Measurements from ENCODE around the gene PDE6A. TPM values are rescaled to one million over a fixed set of nuclear protein-coding genes. Genes with fewer than 3 reads are reported as not detected.
"Not testable (repeated sequence)": the region's sequence is repeated elsewhere in the genome, so short reads cannot be mapped to it uniquely, and the experiment has no call there.

Gene PDE6A
- total RNA-seq, 1 experiment from 2014 or later, result not detected

DNA sequence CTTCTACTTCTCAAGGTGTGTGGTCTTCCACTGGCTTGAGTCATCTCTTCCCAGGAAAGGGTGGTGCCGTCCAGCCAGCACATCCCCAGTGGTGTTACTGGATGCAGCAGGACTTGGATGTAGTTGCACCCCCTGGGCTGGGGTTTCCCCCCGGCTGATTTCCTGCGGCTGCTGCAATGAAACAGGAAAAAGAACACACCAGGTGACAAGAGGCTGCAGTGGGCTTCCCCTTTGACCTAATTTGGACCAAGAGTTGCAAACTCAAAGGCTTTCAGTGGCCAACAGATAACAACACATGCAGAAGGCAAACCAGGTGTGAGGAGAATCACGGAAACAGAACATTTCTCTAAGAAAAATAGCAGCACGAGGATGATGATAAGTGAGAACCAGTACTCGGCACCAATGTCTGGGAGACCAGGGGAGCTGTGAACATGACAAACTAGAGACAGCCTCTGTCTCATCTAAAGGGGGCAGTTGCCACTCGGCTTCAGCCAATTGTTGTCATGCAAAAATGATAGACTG lies 83.7 kb downstream of the PDE6A start:
- Mint-ChIP-seq H3K36me3 (no peaks in the 10 kb centered on the region), H3K9me3 (no peaks in the 10 kb centered on the region), H3K27me3 (ENCODE audit: low read depth) (no peaks in the 10 kb centered on the region), H3K4me1 (peaks cover 12% of the 10 kb centered on the region), H3K27ac (peak overlapping the region; percentile 35), H3K4me3 (no peak overlapping the region)
- CTCF ChIA-PET, result interaction anchor here (0.6 to 4.8 kb wide), 9 partner anchors 8 to 228 kb away, joined by 3 to 41 read pairs (median 5); no protein-coding TSS in a partner anchor
- peak; percentile 71 for ATAC-seq
- TF ChIP-seq, protein P1, sequence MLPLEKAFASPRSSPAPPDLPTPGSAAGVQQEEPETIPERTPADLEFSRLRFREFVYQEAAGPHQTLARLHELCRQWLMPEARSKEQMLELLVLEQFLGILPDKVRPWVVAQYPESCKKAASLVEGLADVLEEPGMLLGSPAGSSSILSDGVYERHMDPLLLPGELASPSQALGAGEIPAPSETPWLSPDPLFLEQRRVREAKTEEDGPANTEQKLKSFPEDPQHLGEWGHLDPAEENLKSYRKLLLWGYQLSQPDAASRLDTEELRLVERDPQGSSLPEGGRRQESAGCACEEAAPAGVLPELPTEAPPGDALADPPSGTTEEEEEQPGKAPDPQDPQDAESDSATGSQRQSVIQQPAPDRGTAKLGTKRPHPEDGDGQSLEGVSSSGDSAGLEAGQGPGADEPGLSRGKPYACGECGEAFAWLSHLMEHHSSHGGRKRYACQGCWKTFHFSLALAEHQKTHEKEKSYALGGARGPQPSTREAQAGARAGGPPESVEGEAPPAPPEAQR (CRISPR knock-in tag; IDR thresholded peaks at IDR 0.05), result no peak
- TF ChIP-seq ZNF423 (CRISPR knock-in tag; IDR thresholded peaks at IDR 0.05), result peak; percentile 49; the same call in 1 of the 2 replicates
- POLR2A ChIA-PET, result interaction anchor here (0.7 kb wide), 1 partner anchor 8 kb away, joined by 4 read pairs; no protein-coding TSS in a partner anchor
- peak; percentile 26 for DNase-seq (ENCODE audit: low spot score)

DNA sequence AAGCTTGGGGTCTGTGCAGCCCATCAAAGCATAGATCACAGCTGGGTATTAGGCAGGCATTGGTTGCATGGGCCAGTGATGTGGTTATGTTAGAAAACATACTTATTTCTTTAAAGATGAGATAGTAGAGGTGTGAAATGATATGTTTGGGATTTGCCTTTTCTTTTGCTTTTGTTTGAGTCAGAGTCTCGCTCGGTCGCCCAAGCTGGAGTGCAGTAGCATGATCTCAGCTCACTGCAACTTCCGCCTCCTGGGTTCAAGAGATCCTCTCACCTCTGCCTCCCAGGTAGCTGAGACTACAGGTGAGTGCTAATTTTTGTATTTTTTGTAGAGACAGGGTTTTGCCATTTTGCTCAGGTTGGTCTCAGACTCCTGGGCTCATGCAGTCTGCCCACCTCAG lies 84.8 kb downstream of the PDE6A start:
- ATAC-seq (no peak), DNase-seq (ENCODE audit: low spot score) (no peak)
- TF ChIP-seq, protein P2, sequence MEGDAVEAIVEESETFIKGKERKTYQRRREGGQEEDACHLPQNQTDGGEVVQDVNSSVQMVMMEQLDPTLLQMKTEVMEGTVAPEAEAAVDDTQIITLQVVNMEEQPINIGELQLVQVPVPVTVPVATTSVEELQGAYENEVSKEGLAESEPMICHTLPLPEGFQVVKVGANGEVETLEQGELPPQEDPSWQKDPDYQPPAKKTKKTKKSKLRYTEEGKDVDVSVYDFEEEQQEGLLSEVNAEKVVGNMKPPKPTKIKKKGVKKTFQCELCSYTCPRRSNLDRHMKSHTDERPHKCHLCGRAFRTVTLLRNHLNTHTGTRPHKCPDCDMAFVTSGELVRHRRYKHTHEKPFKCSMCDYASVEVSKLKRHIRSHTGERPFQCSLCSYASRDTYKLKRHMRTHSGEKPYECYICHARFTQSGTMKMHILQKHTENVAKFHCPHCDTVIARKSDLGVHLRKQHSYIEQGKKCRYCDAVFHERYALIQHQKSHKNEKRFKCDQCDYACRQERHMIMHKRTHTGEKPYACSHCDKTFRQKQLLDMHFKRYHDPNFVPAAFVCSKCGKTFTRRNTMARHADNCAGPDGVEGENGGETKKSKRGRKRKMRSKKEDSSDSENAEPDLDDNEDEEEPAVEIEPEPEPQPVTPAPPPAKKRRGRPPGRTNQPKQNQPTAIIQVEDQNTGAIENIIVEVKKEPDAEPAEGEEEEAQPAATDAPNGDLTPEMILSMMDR (IDR thresholded peaks at IDR 0.05), result no peak
- TF ChIP-seq FOXP1 (CRISPR knock-in tag; IDR thresholded peaks at IDR 0.05; ENCODE audit: borderline replicate concordance), result no peak
- TF ChIP-seq, protein P3, sequence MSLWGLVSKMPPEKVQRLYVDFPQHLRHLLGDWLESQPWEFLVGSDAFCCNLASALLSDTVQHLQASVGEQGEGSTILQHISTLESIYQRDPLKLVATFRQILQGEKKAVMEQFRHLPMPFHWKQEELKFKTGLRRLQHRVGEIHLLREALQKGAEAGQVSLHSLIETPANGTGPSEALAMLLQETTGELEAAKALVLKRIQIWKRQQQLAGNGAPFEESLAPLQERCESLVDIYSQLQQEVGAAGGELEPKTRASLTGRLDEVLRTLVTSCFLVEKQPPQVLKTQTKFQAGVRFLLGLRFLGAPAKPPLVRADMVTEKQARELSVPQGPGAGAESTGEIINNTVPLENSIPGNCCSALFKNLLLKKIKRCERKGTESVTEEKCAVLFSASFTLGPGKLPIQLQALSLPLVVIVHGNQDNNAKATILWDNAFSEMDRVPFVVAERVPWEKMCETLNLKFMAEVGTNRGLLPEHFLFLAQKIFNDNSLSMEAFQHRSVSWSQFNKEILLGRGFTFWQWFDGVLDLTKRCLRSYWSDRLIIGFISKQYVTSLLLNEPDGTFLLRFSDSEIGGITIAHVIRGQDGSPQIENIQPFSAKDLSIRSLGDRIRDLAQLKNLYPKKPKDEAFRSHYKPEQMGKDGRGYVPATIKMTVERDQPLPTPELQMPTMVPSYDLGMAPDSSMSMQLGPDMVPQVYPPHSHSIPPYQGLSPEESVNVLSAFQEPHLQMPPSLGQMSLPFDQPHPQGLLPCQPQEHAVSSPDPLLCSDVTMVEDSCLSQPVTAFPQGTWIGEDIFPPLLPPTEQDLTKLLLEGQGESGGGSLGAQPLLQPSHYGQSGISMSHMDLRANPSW (CRISPR knock-in tag; conservative IDR thresholded peaks at IDR 0.05; ENCODE audit: low read depth), result no peak
- TF ChIP-seq, protein P4, sequence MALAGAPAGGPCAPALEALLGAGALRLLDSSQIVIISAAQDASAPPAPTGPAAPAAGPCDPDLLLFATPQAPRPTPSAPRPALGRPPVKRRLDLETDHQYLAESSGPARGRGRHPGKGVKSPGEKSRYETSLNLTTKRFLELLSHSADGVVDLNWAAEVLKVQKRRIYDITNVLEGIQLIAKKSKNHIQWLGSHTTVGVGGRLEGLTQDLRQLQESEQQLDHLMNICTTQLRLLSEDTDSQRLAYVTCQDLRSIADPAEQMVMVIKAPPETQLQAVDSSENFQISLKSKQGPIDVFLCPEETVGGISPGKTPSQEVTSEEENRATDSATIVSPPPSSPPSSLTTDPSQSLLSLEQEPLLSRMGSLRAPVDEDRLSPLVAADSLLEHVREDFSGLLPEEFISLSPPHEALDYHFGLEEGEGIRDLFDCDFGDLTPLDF (CRISPR knock-in tag; IDR thresholded peaks at IDR 0.05), result no peak
- TF ChIP-seq ETV6 (CRISPR knock-in tag; IDR thresholded peaks at IDR 0.05), result no peak
- TF ChIP-seq GABPB1 (CRISPR knock-in tag; IDR thresholded peaks at IDR 0.05), result no peak
- TF ChIP-seq, protein P5, sequence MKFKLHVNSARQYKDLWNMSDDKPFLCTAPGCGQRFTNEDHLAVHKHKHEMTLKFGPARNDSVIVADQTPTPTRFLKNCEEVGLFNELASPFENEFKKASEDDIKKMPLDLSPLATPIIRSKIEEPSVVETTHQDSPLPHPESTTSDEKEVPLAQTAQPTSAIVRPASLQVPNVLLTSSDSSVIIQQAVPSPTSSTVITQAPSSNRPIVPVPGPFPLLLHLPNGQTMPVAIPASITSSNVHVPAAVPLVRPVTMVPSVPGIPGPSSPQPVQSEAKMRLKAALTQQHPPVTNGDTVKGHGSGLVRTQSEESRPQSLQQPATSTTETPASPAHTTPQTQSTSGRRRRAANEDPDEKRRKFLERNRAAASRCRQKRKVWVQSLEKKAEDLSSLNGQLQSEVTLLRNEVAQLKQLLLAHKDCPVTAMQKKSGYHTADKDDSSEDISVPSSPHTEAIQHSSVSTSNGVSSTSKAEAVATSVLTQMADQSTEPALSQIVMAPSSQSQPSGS (CRISPR knock-in tag; IDR thresholded peaks at IDR 0.05; ENCODE audit: borderline replicate concordance, low read depth), result no peak
- TF ChIP-seq ESRRA (CRISPR knock-in tag; IDR thresholded peaks at IDR 0.05; ENCODE audit: borderline replicate concordance), result no peak
- TF ChIP-seq TEAD1 (CRISPR knock-in tag; IDR thresholded peaks at IDR 0.05), result no peak
- no peak for TF ChIP-seq GTF2I (CRISPR knock-in tag; conservative IDR thresholded peaks at IDR 0.05)
- TF ChIP-seq ELF4 (CRISPR knock-in tag; IDR thresholded peaks at IDR 0.05; ENCODE audit: low read depth), result no peak
- no peak for TF ChIP-seq NFE2L1 (CRISPR knock-in tag; IDR thresholded peaks at IDR 0.05)
- TF ChIP-seq, protein P6, sequence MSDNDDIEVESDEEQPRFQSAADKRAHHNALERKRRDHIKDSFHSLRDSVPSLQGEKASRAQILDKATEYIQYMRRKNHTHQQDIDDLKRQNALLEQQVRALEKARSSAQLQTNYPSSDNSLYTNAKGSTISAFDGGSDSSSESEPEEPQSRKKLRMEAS (CRISPR knock-in tag; IDR thresholded peaks at IDR 0.05), result no peak
- TF ChIP-seq, protein P7, sequence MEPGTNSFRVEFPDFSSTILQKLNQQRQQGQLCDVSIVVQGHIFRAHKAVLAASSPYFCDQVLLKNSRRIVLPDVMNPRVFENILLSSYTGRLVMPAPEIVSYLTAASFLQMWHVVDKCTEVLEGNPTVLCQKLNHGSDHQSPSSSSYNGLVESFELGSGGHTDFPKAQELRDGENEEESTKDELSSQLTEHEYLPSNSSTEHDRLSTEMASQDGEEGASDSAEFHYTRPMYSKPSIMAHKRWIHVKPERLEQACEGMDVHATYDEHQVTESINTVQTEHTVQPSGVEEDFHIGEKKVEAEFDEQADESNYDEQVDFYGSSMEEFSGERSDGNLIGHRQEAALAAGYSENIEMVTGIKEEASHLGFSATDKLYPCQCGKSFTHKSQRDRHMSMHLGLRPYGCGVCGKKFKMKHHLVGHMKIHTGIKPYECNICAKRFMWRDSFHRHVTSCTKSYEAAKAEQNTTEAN (CRISPR knock-in tag; IDR thresholded peaks at IDR 0.05), result no peak
- no peak for TF ChIP-seq GRHL2 (CRISPR knock-in tag; IDR thresholded peaks at IDR 0.05; ENCODE audit: insufficient replicate concordance, severe bottlenecking)
- TF ChIP-seq MYBL2 (CRISPR knock-in tag; IDR thresholded peaks at IDR 0.05), result no peak
- ChIA-PET CTCF (interaction anchor here (0.8 to 1.9 kb wide), 4 partner anchors 10 to 131 kb away, joined by 4 to 8 read pairs (median 5); no protein-coding TSS in a partner anchor), POLR2A (no interaction called here)
- Mint-ChIP-seq H3K36me3 (no peaks in the 10 kb centered on the region), H3K4me1 (peaks cover 12% of the 10 kb centered on the region), H3K4me3 (no peak overlapping the region), H3K27ac (no peak overlapping the region), H3K27me3 (ENCODE audit: low read depth) (no peaks in the 10 kb centered on the region), H3K9me3 (no peaks in the 10 kb centered on the region)

DNA sequence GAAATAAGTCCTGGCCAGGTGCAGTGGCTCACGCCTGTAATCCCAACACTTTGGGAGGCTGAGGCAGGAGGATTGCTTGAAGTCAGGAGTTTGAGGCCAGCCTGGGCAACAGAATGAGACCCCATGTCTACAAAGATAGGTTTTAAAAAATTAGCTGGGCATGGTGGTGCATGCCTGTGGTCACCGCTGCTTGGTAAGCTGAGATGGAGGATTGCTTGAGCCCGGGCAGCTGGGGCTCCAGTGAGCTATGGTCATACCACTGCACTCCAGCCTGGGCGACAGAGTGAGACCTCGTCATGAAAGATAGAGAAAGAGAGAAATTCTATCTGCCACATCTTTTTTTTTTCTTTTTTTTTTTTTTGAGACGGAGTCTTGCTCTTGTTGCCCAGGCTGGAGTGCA lies 86.1 kb downstream of the PDE6A start:
- H3K27ac Mint-ChIP-seq; H3K27me3 Mint-ChIP-seq (ENCODE audit: low read depth); DNase-seq (ENCODE audit: low spot score); H3K36me3 Mint-ChIP-seq; H3K9me3 Mint-ChIP-seq; H3K4me3 Mint-ChIP-seq; ATAC-seq; POLR2A ChIA-PET: not testable (repeated sequence)
- peaks cover 12% of the 10 kb centered on the region for H3K4me1 Mint-ChIP-seq
- CTCF ChIA-PET, result interaction anchor here (0.6 to 16.6 kb wide), 3 partner anchors 22 to 132 kb away, joined by 3 to 298 read pairs (median 8); no protein-coding TSS in a partner anchor

Measured in WTC11 (cell line).